LHCN-M2 (cell line): ENCODE measurements around the gene MACIR. TPM values are rescaled to one million over a fixed set of nuclear protein-coding genes. Genes with fewer than 3 reads are reported as not detected.
"Not testable (repeated sequence)": the region's sequence is repeated elsewhere in the genome, so short reads cannot be mapped to it uniquely, and the experiment has no call there.

ENCODE experiments used
- DNase-seq: peaks from one replicate; pipeline ENCODE4 v3.0.0-alpha.2; 2012; ENCODE audit warnings: low read depth
- polyA plus RNA-seq: library from polyadenylated mRNA; unstranded; fragments of >200 nt; gene quantifications from one replicate; pipeline ENCODE4 v1.2.1, GENCODE V29; 2012; ENCODE audit warnings: missing spikeins
- total RNA-seq: library from RNA; depleted of rRNA; stranded (reverse); fragments of >200 nt; gene quantifications from 2 replicates; pipeline ENCODE4 v1.2.3, GENCODE V29; 2014; rRNA removed

The MACIR gene, protein sequence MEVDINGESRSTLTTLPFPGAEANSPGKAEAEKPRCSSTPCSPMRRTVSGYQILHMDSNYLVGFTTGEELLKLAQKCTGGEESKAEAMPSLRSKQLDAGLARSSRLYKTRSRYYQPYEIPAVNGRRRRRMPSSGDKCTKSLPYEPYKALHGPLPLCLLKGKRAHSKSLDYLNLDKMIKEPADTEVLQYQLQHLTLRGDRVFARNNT
- total RNA-seq, result 11.6 and 15.3 TPM in 2 replicates
- polyA plus RNA-seq, result 5.8 TPM

DNA sequence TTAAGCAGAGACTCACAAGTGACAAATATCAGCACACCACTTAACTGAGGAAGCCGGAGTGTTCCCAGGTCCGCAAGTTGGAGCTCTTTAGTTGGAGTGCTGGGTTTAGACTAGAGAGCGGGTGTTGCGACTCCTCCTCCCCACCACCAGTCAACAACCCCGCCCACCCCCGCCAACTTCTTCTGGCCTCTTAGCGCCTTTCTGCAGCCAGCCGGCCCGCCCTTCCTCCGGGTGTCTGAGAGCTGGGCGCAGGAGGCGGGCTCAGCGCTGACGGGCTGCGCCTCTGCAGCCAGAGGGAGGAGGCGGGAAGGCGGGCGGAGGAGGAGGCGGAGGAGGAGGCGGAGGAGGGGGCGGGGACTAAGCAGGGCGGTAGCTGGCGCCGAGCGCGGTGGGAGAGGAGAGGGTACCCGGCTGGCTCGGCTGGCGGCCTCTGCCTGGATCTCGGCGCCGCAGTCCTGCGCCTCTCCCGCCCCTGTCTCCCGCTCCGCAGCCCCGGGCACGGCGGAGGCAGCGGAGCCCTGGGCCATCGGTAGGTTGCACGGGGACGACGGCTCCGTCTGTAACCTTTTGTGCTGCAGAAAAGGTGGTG is at the start of gene MACIR:
Gene MACIR (plus strand): TSS at position 396 of the 589 bp plus-strand sequence. CDS start 17,157 bp downstream, outside the sequence.
- peak; percentile 97 for DNase-seq

DNA sequence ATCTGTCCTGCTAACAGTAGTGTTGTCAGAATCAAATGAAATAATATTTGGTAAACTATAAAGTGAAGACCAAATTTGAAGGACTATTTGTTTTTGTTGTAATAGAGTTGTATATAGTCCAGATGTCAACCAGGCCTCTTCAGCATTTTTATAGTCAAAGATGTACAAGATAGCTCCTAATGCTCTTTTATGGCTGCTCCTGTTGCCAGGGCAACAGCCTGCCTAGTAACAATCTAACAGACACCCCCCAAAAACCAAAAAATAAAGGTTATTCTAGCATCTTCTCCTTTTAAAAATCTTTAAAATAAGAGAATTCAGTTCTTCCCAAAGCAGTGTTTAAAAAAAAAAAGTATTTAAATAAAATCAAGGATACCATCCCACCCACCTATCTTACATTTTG is 49.5 kb upstream of the MACIR start:
- no peak for DNase-seq

DNA sequence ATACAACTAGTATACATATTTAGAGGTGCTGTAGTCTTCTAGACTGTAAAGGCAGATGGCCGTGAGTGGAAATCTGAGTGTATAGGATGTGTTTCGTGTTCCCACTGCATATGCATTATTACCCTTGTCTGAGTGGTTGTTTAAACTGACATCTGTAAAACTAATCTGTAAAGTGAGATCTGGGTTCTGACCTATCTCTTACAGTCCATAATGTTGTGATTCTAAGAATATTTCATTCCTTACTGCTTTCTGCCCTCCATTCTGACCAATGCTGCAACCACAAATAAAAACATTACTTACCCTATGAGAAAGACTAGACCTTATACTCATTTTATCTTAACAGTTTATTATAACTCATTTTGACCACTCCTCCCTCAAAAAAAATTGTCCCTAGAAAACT is 47.6 kb upstream of the MACIR start:
- no peak for DNase-seq

DNA sequence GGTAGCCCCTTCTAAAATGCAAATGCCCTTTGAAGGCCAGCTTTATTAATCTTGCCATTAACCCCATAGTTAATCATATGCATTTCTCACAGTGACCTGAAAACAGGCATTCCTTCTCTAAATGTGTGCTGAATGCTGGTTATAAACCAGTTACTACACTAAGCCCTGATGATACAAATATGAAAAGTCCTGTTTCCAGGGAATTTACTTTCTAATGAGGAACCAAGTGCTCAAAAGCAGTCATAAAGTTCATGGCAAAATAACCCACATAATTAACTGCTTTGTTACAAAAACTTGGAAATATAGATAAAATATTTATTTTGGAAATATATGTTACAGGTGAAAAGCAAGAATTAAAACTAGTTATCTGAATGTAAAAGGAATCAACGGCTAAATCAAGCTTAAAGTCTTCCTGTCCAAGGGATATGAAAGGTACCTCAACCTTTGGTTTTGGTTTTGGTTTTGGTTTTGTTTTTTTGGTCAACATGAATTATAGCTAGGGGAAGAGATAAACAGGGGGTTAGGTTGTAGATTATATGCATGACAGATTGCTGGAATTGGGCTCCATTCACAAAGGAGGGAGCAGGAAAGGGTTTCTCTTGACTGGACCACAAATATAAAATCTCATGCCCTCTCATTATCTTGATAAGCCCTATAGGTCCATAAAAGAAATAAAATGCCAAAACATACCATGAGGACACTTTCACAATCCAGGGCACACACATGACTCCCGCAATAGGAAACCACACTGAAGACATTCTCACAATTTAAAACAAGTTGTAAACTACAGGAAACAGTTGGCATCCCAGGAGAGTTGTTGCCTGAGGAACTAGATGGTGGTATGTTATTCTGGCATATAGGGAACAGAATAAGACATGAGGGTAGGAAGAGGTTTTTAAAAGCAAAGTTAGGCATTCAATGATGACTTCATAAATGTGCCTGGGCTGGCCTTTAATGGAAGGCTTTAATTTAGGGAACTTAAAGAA is 46.7 kb upstream of the MACIR start:
- DNase-seq, result peak; percentile 72

DNA sequence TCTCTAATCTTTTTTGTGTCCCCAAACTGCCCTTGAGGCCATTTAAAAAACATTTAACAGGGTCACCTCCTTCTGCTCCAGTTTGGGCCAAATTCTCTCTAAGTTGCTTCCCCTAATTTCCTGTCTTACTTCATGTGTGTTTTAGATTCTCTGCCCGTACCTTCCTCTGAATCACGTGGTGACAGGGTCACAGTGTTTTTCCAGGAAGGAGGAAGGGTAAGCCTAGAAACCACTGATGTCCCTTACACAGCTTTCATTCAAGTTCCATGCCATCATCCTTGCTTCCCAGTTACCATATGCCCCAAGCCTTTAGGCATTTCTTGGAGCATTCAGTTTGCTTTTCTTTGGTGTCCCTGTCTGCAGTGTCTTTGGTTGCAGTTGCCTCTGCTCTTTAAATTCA is 42.4 kb upstream of the MACIR start:
- DNase-seq, result peak; percentile 4

DNA sequence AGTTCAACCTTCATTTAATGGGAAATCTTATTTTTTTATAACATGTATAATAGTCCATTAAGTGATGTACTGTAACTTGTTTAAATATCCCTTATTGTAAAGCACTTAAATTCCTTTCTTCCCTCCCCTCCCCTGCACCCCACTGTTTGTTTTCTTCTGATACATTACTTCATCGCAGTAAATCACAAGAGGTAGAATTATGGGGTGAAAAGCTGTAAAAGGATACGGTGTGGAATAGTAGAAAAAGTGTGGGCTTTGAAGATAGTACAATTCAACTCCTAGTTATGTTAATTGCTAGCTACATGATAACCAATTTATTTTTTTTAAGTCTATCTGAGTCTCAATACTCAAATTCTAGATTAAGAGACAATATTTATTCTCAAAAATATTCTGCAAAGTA is 41.9 kb upstream of the MACIR start:
- DNase-seq, result no peak

DNA sequence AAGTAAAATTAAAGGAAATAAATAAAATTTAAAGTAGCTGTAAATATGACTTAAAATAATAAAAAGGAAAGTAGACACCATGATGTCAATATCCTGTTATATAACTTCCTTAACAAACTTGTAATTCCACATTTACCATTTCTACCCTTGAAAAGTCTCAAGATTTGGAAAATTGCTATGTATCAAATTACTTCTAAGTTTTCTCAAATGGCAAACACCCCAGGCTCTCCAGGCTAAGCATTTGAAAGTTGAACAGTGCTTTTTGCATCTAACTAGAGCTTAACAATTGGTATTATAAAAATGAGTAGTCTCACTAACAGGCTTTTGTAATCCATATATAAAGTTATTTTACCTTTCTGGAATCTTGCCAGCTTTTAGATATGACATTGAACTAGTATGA is 41.5 kb upstream of the MACIR start:
- no peak for DNase-seq

DNA sequence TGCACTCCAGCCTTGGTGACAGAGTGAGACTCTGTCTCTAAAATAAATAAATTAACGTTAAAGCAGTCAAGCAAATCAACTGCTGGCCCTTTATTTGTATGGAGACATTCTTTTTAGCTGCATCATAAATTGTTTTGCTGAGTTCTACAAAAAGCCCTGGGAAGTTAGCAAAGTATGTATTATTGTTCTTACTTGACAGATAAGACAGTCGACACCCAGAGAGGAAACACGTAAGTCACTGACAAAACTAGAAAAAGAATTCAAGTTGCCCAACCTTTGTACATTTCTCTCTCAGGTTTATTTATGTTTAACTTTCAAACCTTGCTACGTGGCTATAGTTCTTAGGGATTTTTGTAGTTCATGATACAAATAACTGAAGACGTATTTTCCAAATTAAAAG is 40.4 kb upstream of the MACIR start:
- DNase-seq, result no peak

DNA sequence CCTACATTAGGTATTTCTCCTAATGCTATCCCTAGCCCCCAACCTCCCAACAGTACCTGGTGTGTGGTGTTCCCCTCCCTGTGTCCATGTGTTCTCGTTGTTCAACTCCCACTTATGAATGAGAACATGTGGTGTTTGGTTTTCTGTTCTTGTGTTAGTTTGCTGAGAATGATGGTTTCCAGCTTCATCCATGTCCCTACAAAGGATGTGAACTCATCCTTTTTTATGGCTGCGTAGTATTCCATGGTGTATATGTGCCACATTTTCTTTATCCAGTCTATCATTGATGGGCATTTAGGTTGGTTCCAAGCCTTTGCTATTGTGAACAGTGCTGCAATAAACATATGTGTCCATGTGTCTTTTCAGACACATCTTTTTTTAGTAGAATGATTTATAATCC is 39.5 kb upstream of the MACIR start:
- not testable (repeated sequence) for DNase-seq

DNA sequence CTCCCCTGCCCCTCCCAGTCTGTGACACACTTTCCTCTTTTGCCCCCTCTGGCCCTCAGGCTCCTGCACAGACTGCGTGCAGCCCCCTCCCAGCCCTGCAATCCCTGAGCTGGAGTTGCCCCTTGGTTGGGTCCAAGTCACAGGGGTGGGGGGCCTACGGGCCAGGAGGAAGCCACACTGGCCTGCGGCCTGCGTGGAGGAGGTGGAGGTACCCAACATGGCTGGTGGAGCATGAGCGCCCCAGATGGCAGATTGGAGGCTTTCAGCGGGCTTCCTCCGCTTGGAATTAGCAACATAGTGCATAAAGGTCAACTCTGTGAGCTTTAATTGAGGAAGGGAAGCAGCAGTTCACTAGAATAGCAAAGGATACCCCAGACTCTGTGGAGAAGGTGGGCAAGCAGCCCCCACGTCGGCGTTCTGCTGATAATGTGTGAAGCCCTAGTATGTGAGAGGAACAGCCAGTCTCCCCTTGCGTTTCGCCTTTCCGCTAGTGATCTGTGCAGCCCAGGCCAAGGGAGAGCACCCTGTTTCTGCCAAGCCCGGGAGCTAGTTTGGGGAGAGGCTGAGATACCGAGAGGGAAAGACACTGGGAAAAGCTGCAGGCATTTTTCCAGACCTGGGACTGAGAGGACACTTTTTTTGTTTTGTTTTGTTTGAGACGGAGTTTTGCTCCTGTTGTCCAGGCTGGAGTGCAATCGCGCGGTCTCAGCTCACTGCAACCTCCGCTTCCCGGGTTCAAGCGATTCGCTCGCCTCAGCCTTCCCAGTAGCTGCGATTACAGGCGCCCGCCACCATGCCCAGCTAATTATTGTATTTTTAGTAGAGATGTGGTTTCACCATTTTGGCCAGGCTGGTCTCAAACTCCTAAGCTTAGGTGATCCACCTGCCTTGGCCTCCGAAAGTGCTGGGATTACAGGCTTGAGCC is 35.3 kb upstream of the MACIR start:
- DNase-seq, result no peak

DNA sequence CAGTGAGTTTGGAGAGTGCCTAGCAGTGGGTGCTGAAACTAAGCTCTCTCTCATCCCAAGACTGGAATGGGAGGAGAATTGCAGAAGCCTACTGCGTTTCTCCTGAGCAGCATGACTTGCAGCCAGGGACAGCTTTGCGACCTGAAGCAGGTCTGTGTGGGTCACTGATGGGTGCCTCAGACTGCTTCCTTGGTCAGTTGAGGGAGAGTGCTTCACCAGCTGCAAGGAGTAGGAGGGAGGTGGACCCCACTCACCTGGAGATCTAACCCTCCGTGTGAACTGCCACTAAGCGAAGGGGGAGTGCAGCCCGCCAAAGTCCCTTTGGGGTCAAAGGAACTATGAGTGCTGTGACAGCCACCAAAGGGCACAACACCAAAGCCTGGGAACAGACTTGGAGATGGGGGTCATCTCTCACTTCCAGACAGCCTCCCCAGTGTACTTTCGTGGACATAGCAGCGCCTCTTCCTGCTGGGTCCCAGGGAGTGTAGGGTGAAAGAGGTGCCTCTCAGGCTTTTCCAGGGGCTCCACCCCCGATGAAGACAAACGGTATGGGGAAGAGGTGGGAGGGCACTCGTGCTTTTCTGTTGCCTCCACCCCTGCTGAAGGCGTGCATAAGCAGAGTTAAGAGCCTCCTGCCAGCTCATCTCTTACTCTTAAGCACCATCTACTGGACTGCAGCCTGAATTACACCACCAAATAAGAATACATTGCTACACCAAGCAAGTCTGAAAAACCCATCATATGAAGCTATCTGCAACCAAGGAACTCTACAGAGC is 34.3 kb upstream of the MACIR start:
- peak; percentile 71 for DNase-seq

DNA sequence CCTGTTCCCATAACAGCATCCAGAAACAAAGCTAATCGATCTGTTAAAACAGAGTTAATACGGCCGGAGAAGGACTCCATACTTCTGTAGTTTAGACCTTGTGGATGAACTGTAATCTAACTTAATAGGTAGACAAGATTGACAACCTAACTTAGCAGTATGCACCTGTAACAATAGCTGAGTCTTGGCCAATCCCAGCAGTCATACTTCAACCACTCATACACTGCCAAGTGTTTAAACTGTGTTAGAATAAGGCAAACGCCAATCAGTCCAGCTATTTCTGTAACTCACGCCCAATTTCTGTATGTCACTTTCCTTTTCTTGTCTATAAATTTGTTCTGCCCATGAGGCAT is 33.7 kb upstream of the MACIR start:
- no peak for DNase-seq

DNA sequence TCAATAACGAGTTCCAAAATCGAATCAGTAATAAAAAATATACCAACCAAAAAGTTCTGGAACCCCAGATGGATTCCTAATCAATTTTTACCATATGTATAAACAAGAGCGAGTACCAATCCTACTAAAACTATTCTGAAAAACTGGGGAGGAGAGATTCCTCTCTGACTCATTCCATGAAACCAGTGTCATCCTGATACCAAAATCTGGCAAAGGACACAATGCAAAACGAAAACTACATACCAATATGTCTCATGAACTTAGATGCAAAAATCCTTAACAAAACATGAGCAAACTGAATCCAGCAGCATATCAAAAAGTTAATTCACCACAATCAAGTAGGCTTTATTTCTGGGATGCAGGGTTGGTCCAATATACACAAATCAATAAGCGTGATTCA is 30.5 kb upstream of the MACIR start:
- DNase-seq, result no peak

DNA sequence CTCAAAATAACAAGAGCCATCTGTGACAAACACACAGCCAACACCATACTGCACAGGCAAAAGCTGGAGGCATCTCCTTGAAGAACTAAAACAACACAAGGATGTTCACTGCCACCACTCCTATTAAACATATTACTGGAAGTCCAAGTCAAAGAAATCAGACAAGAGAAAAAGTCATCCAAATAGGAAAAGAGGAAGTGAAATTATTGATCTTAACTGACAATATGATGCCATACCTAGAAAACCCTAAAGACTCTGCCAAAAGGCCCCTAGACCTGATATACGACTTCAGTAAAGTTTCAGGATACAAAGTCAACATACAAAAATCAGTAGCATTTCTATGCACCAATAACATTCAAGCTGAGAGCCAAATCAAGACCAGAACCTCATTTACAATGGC is 30.0 kb upstream of the MACIR start:
- no peak for DNase-seq

DNA sequence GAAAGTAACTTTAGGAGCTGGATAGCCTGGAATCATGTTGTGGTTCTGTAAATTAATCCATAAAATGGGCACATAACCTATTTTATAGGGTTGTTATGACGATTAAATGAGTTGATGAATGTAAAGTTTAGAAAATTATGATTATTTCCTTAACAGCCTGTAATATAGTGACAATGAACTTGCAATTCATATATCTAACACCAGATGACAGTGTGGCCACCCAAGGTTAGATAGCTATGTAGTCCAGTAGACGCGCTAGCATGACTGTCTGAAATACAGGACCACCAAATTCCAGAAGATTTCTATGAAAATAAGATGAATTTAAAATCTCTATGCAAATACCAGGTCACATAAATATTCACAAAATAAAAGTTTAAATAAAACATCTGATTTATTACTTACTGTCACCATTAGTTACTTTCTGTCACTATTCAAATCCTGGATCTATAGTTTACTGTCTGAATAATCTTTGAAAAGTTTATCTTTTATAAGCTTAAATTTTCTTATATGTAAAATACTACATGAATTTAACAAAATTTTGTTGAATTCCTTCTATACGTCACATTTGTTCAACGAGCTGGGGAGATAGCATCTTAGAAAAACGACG is 26.1 kb upstream of the MACIR start:
- DNase-seq, result peak; percentile 29

DNA sequence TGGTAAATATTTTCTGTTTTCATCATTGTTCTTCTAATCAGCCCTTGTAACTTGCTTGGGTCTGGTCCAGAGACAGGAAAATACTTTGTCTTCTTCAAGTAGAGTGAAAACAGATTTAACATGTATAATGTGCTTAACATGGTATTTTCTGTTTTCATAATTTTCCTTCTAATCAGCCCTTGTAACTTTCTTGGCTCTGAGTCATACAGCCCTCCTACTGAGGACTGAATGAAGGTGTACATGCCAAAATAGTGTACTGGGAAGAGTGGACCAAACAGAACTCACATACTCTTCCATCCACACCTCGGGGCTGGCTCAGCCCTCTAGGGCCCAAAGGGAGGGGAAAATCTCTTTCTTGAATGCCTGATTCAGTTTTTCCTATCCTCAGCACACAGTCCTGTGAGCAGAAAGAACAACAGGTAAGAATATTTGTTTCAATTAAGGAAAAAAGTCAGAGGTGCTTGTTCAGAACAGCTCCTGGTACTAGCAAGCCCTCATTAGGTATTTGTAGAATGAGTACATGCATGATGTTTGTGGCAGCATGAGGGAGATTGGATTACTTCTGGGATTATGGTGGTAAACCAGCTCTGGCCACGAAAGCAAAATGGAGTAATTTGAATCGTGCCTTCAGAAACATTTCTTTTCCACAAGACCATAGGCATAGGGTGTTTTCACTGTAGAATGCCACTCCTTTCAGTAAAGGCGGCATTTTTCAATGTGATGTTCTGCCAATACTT is 24.2 kb upstream of the MACIR start:
- DNase-seq, result peak; percentile 37

DNA sequence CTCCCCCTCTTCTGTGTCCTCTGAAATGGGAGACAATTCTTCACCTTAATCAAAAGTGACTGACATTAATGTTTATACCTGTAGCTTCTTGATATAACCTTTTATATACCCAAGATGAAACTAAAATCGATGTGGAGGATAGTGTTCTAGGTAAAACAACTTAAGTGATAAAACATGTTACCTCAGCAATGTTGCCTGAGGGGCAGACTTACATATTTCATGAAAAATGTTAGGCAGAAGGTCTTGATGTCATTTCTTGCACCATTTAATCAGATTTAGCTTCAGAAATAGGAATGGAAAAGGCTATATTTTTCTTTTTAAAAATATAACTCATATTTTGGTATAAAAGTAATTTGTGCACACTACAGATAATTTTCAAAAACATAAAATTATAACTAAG is 22.7 kb upstream of the MACIR start:
- DNase-seq, result no peak

DNA sequence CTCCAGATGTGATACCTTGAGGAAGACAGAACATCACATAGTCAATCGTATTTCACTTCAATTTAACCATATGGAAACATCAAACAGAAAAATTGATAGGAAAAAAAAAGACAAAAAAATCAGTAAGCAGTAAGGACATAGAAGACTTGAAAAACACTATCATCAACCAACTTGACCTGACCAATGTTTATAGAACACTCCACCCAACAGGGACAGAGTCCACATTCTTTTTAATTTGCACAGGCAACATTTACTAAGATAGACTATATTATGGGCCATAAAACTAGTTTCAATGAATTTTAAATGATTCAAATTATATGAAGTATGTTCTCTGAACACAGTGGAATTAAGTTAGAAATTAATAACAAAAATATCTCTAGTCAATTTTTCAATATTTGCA is 20.8 kb upstream of the MACIR start:
- no peak for DNase-seq

DNA sequence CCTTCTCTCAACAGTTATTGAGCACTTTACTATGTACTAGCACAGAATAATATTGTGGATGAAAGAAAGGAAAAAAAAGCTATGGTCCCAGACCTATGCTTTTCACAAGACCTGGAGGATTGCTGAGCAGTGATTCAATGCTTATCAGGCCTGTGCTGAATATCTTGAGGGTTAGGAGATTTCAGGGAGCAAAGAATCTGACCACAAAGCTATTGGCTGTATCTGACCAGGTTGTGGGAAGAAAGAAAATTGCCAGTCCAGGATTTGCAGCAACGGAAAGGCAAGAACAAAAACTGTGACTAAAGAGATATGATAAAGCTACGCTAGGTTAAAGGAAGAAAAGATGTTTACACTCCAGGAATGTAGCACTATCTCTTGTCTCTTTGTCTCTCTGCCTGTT is 14.9 kb upstream of the MACIR start:
- DNase-seq, result peak; percentile 18

DNA sequence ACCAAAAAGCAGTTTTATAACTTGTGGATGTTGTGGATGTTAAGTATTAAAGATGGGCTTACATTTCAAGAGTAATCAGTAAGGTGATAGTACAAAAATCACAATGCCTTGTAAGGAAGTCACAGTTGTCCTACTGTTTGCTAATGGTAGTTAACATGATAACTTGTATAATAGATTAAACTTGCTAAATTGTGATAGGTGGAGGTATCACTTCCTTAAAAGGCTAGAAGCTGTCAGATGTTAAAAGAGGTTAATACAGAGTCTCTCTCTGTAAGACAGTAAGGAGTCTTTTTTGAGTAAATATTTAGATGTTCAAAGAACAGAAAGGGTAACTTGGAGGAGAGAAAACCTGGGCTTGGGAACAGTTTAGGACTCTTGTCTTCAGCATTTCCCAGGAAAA is 14.2 kb upstream of the MACIR start:
- no peak for DNase-seq
